ENCODE data around the gene SLIT3.
"Not testable (repeated sequence)": the region's sequence is repeated elsewhere in the genome, so short reads cannot be mapped to it uniquely, and the experiment has no call there.

SLIT3 gene

DNA sequence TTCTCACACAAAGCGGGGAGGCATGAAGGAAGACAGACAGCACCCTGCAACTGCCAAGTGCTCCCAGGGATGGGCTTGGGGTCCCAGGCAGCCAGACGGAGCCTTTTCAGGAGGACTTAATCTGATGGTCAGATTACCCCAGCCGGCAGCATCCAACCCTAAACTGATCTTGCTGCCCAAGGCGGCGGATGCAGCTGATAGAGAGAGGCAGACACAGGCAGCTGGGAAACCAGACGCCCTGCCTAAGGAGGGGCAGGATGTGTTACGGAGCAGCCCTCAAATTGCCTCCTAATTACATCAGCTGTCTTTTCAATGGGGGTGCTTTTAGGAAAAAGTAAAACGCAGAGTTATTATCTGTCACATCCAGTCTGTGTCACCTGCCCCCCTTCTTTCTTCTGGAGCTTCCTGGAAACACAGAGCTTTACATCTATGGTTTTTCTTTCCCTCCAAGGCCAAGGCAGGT, 530.9 kb downstream of the SLIT3 start:
- DNase-seq (ENCODE audit: low spot score): no peak

DNA sequence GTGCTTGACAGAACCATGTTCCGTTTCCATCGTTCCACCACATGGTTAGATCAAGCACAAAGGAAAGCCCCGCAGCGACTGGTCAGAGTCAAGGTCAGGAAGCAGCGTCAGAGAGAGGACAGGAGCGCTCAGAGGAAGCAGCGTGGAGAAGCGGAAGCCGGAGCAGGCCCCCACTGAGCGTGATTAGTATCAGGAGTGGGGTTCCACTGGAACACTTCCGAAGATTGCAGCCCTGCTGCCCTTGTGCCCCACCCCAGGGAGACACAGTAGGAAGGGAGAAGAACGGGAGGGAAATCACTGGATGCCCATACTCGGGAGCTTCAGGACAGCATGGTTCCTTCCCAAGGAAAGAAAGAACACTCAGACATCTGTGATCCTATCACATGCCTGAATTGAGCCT, 532.8 kb downstream of the SLIT3 start:
- no peak for DNase-seq (ENCODE audit: low spot score)

DNA sequence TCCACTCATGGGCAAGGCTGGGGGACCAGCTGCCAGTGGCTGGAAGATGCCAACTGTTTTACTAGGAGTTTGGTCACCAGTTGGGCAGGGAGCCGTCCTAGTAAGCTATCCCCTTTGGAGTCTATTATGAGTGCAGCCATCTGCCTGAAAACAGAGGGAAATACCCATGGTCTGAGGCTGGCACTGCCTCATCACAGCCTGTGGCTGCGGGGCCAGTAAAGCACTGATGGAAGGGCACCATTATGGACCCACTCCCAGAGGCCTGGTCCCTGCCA, 534.6 kb downstream of the SLIT3 start:
- peak; percentile 84 for DNase-seq (ENCODE audit: low spot score)

DNA sequence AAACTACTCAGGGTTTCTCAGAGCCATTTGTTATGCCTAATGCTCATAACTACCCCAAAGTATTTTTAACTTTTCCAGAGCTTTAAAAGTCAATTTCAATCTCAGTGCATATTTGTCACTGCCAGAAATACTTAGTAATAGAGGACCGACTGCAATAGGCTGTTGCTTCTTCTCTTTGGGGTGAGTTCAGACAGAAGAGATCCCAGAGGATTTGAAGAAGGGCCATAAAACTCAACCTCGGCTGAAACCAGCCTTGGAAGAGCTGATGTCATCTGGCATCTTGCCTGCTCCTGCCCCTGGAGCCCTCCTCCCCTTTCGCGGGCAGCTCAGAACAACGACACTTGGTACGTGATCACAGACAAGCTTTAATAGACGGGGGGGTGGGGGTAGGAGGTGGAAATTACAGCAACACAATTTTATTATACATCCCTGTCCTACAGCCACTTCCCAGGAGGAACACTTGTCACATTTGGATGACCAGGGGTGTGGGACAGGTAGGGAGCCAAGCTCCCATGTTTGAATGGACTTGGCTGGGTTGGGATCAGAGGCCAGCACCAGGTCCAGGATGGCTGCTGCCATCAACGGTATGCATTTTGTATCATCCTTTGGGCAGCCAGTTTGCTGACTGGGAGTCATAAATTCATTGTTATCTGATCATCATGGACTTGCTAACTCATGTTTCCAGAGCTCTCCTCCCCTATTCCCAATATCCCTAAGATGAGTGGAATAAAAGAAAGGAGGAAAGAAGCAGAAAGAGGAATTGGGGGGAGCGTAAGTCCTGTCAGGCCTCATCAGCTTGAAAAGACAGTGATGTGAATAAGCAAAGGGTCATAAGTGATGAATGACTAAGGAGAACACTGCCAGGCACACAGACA, 535.2 kb downstream of the SLIT3 start:
- DNase-seq (ENCODE audit: low spot score): no peak

DNA sequence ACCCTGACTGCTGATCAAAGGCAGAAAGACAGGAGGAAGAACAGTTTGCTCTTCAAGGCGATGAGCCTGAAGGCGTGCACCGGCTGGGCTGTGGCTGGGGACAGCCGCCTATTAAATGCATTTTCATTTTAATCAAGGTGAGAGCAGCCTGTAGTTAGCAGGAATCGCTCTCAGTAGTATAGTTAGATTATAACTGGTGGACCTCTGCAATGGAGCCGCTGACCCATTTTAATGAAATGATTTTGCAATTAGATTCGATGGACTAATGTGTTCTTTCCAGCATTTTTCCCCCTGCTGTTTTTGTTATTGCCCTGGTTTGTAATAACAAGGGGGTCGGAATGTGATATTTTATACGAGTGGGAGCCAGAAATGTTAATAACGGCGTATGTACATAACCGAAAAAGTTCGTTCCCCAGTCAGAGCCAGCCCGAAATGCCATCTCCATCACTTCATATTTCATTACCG, 535.8 kb downstream of the SLIT3 start:
- no peak for DNase-seq (ENCODE audit: low spot score)

DNA sequence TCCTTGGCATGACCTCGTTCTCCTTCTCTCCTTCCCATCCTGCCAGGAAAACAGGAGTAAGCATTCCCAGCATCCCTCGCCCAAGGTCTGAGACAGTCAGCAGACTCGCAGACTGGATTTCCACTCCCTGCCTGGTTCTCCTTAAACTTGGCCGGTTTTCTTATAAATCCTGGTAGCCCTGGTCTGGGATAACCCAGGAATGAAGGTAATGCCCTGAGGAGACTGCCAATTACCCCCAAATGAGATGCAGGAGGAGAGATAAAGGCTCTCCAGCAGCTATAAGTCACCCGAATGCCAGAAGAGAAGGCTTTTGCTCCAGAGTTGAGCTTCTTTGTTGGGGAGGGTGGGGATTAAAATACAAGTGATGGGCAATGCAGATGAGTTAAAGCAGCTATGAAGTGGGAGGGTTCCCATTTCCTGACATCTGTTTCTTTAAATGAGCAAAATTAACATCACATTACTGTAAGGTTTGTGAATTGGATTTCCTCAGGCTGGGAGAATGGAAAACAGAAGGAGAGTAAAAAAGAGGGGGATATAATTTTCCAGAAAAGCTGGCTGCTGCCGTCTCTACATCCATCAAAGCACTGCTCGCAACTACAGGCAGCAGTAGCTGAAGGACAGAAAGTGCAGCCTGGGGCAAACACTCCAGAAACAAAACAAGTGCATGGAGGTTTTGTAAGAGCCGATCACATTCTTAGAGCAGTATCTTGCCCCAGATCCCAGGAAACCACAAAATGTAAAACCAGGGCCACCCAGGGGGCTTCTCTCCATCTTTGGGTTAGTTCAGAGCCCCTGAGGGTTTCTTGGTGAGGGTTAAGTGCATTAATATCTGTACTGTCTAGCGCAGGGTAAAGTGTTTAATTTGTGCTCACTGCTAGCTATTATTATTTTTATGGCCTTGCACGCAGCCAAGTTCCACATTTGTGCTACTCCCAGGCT, 544.2 kb downstream of the SLIT3 start:
- DNase-seq (ENCODE audit: low spot score): no peak

DNA sequence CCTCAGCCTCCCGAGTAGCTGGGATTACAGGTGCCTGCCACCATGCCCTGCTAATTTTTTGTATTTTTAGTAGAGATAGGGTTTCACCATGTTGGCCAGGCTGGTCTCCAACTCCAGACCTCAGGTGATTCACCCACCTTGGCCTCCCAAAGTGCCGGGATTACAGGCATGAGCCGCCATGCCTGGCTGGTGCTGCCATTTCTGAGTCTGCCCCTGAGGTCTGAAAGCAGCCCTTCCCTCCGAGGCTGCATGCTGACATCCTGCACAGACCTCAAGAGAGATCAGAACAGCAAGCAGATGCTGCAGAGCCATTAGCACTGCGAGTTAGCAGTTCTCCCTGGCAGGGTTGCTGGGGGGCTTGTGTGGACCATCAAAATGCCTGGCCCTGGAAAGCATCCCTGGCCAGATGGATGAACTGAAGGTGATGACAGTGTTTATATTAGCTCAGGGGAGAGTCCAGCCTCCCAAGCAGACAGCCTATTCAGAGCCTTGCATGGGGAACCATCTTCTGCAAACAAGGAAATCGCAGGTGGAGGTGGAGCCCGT, 545.3 kb downstream of the SLIT3 start:
- no peak for DNase-seq (ENCODE audit: low spot score)

DNA sequence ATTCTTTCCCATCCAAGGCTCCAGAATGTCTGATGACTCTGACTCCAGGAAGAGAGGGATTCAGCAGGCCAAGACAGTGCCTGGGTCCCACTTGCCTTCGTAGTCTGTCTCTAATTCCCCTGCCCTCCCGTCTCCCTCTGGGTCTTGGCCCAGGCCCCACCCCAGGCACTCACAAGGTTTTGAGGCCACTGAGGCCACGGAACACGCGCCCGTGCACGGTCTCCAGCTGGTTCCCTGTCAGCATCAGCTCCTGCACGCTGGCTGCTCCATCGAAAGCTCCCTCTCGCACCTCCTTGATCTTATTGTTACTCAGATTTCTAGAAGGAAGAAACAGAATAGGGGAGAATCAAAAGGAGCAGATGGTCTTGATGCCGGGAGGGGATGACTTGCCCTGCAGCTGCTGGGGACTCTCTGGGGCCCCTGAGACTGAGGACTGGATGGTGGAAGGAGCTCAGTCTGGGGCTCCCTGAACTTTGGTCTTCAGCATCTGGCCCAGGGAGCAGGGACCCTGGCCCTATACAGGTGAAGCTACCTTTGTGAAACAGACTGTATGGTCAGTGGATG, 547.2 kb downstream of the SLIT3 start:
- no peak for DNase-seq (ENCODE audit: low spot score)

DNA sequence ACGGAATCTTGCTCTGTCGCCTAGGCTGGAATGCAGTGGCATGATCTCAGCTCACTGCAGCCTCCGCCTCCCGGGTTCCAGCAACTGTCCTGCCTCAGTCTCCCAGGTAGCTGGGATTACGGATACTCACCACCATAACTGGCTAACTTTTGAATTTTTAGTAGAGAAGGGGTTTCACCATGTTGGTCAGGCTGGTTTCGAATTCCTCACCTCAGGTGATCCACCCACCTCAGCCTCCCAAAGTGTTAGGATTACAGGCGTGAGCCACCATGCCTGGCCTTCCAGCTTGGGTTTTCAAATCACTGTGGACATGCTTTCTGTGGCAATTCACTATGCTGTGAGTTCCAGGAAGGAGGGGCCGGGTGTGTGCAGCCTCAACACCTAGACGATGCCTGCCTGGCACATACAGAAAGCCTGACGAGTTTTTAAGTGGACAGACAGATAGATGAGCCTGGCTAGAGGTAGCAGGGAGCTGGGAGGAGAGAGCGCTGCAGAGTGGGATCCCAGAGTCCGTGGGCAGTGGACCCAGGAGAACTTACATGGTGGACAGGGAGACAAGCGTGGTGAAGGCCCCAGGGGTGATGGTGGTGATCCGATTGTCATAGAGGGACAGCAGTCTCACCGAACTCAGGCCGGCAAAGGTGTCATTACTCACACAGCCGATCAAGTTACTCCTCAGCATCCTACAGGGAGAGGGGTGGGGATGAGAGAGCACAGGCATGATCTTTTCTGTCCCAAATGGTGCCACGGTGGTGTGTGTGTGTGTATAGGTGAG, 548.3 kb downstream of the SLIT3 start:
- no peak for DNase-seq (ENCODE audit: low spot score)

DNA sequence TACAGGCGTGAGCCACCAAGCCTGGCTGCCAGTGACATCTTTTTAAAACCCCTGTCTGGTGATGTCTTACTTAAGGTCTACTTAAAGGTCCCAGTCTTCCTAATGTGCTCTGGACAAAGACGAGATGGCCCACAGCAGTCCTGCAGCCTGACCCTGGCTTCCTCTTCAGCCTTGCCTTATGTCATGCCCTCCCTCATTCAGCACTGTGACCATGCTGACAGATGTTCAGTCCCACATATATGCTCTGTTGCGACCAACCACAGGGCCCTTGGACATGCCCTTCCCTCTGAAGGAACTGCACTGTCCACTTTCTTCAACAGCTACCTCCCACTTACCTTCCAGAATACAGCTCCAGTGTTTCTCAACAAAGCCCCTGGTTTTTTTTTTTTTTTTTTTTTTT, 548.9 kb downstream of the SLIT3 start:
- no peak for DNase-seq (ENCODE audit: low spot score)

DNA sequence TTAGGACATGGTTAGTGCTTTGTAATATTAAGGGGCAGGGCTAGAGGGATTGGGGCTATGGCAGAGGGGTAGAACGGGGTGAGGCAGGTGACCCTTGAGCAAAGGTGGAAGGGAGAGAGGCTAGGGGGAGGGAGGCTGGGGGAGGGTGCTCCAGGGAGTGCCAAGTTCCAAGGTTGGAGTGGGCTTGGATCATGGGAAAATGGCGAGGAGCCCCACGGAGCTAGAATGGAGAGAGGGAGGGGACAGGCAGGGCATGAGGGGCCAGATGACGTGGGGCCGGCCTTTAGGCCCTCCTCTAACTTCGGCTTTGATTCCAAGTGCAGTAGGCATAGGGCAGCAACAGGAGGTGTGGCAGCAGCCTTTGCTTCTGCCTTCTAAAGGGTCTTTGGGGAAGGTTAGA, 550.0 kb downstream of the SLIT3 start:
- DNase-seq (ENCODE audit: low spot score): no peak

DNA sequence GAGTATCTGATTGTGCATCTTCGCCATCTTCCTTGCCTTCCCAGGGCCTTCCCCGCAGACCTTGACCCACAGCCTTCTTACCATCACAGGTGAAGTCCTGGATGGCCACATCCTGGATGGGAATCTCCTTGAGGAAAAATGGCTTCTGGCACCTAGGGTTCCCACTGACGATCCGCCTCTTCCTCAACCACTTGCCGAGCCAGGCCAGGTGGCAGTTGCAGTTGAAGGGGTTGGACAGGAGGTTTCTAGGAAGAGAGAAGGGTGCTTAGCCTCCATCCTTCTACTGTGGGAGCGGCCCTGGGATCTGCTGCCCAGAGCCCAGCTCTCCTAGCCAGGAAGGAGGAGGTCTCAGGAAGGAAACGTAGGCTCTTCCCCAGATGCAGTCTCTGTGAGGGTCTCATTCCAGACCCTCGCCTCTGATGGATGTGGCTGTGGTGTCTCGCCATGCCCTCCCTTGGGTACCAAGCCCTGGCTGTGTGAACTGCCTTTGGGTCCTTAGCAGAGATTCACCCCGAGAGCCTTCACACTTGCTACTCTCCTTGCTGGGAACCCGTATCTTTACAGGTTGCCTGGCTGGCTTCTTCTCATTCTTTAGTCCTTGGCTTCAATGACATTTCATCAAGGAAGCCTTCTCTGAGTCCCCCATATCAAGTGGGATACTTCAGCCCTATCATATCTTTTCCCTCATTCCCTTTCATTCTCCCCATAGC, 551.4 kb downstream of the SLIT3 start:
- no peak for DNase-seq (ENCODE audit: low spot score)

DNA sequence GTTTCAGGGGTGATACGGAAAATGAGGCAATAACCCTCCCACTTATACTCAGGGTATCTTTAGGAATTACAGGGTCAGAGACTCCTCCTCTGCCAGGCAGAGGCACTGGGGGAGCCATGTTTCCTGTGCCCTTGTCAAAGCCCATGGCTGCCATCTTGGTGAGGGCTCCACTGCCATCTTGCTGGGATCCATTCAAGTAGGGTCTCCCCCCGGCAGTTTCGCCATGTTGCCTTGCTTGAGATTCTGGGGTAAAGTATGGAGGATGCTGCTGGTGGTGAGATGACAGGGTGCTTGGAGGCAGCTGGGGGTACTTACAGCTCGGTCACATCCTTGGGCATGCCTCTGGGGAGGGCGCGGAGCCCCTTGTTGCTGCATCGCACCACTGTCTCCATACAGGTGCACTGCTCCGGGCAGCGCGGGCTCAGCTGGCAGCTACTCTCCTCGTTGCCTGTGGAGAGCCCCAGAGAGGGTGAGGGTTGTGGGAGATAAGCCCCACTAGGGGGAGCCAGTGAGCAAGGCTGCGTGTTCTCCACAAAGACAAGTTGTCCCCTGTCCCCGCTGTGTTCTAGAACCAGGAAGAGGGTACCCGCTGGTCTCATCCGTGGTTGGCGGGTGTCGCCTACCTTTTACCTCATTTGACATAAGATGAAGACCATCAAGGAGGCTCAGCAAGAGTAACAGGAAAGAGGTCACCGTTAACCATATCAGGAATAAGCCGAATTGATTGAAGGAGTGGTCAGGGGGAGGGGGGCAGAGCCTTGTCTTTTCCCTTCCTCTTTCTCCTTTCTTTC, 552.8 kb downstream of the SLIT3 start:
- DNase-seq (ENCODE audit: low spot score): peak; percentile 22

DNA sequence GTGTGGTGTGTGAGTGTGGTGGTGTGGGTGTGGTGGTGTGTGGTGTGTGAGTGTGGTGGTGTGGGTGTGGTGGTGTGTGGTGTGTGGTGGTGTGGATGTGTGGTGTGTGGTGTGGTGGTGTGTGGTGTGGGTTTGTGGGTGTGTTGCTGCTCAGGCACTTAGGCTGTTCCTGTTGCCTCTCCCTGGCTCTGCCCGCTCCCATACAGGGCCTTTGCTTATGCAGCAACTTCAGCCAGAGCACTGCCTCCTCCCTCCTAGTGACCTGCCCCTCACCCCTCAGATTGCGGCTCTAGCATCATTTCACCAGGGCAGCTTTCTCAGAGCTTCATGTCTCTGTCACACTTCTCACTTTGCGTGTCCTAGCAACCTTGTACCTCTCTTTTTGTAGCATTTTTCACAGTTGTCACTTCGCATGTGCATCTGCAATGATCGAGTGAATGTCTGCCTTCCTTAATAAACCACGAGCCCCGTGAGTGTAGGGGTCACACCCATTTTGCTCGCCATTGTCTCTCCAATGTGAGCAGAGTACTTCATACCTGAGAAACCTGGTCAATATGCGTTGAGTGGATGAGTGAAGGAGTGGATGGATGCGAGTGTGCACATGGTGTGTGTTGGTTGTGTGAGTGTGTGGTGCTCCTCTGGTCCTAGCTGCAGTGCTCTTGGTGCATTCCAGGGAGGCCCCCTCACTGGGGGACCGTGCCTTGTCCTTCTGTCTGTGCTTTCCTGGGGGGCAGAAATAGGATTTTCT, 553.9 kb downstream of the SLIT3 start:
- DNase-seq (ENCODE audit: low spot score): no peak

DNA sequence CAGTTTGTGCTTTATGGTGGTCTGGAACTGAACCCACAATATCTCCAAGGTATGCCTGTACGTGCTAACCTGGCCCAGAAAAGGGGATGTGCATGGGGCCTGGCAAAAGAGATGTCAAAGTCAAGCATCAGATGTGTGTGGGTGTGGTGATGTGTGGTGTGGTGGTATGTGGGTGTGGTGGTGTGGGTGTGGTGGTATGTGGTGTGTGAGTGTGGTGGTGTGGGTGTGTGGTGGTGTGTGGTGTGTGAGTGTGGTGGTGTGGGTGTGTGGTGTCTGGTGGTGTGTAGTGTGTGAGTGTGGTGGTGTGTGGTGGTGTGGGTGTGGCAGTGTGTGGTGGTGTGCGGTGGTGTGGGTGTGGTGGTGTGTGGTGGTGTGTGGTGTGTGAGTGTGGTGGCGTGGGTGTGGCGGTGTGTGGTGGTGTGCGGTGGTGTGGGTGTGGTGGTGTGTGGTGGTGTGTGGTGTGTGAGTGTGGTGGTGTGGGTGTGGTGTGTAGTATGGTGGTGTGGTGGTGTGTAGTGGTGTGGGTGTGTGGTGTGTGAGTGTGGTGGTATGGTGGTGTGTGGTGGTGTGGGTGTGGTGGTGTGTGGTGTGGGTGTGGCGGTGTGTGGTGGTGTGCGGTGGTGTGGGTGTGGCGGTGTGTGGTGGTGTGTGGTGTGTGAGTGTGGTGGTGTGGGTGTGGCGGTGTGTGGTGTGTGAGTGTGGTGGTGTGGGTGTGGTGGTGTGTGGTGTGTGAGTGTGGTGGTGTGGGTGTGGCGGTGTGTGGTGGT, 554.6 kb downstream of the SLIT3 start:
- DNase-seq (ENCODE audit: low spot score): not testable (repeated sequence)

DNA sequence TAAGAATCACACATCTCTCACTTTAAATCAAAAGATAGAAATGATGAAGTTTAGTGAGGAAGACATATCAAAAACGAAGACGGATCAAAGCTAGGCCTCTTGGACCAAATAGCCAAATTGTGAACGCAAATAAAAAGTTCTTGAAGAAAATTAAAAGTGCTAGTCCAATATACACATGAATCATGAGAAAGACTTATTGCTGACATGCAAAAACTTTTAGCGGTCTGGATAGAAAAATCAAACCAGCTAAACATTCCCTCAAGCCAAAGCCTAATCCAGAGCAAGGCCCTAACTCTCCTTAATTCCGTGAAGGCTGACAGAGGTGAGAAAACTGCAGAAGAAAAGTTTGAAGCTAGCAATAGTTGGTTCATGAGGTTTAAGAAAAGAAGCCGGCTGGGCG, 557.3 kb downstream of the SLIT3 start:
- DNase-seq (ENCODE audit: low spot score): no peak

DNA sequence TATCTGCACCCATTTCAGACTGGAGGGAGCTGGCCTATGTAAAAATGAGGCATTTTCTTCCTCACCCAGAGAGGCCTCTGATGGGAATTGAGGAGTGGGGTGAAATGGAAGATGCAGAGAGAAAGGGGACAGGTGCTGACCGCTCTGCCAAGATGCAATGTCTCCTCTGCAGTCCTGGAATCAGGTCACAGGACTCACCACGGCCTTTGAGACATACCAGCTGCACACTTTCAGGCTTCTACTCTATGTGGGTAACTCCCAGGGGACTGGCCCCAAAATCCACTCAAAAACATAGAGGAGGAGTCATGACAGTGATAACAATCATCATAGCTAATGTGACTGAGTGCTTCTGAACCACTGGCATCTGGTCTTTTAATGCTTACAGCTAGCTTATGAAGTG, 558.6 kb downstream of the SLIT3 start:
- DNase-seq (ENCODE audit: low spot score): not testable (repeated sequence)

DNA sequence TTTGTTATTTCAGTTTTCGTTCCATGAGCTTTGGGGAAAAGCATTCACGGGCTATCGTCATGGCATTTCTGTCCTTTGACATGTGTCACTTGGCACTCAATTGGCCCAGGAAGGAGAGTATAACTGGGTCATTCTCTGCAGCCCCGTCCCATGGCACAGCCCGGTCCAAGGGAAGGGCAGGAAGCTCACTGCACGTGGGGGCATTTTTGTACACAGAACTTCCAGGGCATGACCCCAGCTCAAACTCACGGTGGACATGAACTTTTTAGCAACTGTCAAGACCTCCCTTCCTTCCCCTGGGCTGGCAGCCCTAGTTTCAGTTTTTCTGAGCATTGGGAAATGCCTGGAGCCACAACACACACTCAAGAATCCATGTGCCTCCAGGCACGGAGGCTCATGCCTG, 560.1 kb downstream of the SLIT3 start:
- no peak for DNase-seq (ENCODE audit: low spot score)
